IMR-90 (cell line): ENCODE data around the gene PCDHA4. TPM values are rescaled to one million over a fixed set of nuclear protein-coding genes. Genes with fewer than 3 reads are reported as not detected.
"Not testable (repeated sequence)": the region's sequence is repeated elsewhere in the genome, so short reads cannot be mapped to it uniquely, and the experiment has no call there.

Source experiments
- ATAC-seq: fragments of 200-7000 bp; cut with Tn5 transposase; 2 replicates; pipeline ENCODE4 v1.9.1; 2020; ENCODE audit warnings: low read depth, mild to moderate bottlenecking, moderate library complexity
- BruUV-seq: library from RNA; stranded (reverse); fragments of 400-500 nt; replicated peaks from 2 replicates; lab custom pipeline; 2021; lab: Mats Ljungman, UMichigan
- CTCF ChIA-PET: fragments of 300-600 bp; formaldehyde crosslinking; extraction: SDS; loops from one replicate; lab custom pipeline; 2021; ENCODE audit warnings: antibody characterized with exemption; lab: Yijun Ruan, JAX
- POLR2A ChIA-PET: fragments of 300-600 bp; sonication (Branson Sonifier 250); formaldehyde crosslinking; loops from one replicate; lab custom pipeline; 2022; ENCODE audit warnings: antibody characterized with exemption; ENCODE audit not compliant: unreplicated experiment; lab: Charles Lee
- DNase-seq: peaks from one replicate; pipeline ENCODE4 v3.0.0; 2013
- H2AFZ ChIP-seq: replicated peaks from 2 replicates; pipeline ENCODE3; 2013; ENCODE audit warnings: low read length, mild to moderate bottlenecking; ENCODE audit not compliant: poor library complexity
- H2AK5ac ChIP-seq: 2 replicates; pipeline ENCODE4 v1.6.1; 2013; ENCODE audit warnings: low read depth, low read length, inconsistent platforms
- H2AK9ac ChIP-seq: replicated peaks from 2 replicates; pipeline ENCODE3; 2013; ENCODE audit warnings: mild to moderate bottlenecking, low read depth, low read length, moderate library complexity; ENCODE audit not compliant: poor library complexity
- H2BK120ac ChIP-seq: 2 replicates; pipeline ENCODE4 v1.6.1; 2013; ENCODE audit warnings: low read depth, low read length, inconsistent platforms
- H2BK15ac ChIP-seq: 3 replicates; pipeline ENCODE4 v1.6.1; 2013; ENCODE audit warnings: low read depth, low read length, inconsistent platforms
- H2BK20ac ChIP-seq: 2 replicates; pipeline ENCODE4 v1.6.1; 2013; ENCODE audit warnings: low read depth, mild to moderate bottlenecking, inconsistent platforms, low read length, moderate library complexity
- H2BK5ac ChIP-seq: 2 replicates; pipeline ENCODE4 v1.6.1; 2013; ENCODE audit warnings: mild to moderate bottlenecking, low read depth, low read length, inconsistent platforms; ENCODE audit not compliant: poor library complexity, severe bottlenecking
- H3K14ac ChIP-seq: replicated peaks from 2 replicates; pipeline ENCODE4 v1.6.1; 2013; ENCODE audit warnings: low read depth, low read length, inconsistent platforms
- H3K18ac ChIP-seq: 2 replicates; pipeline ENCODE4 v1.6.1; 2013; ENCODE audit warnings: low read depth, low read length, control low read depth
- H3K23ac ChIP-seq: 2 replicates; pipeline ENCODE4 v1.6.1; 2013; ENCODE audit warnings: low read depth, low read length, inconsistent platforms
- H3K27ac ChIP-seq: 2 replicates; pipeline ENCODE4 v1.5.1; 2013; ENCODE audit warnings: mild to moderate bottlenecking, control low read depth, low read length; ENCODE audit not compliant: insufficient read depth
- H3K27me3 ChIP-seq: 2 replicates; pipeline ENCODE4 v1.6.1; 2013; ENCODE audit warnings: low read length; ENCODE audit not compliant: control insufficient read depth, insufficient read depth
- H3K36me3 ChIP-seq: 2 replicates; pipeline ENCODE4 v1.6.1; 2013; ENCODE audit warnings: low read length, mixed read lengths; ENCODE audit not compliant: control insufficient read depth, insufficient read depth
- H3K4ac ChIP-seq: 2 replicates; pipeline ENCODE4 v1.6.1; 2013; ENCODE audit warnings: low read depth, low read length, inconsistent platforms
- H3K4me1 ChIP-seq: 2 replicates; pipeline ENCODE4 v1.6.1; 2013; ENCODE audit warnings: low read length, mixed read lengths; ENCODE audit not compliant: control insufficient read depth, insufficient read depth
- H3K4me2 ChIP-seq: 2 replicates; pipeline ENCODE4 v1.6.1; 2013; ENCODE audit warnings: low read depth, mild to moderate bottlenecking, control low read depth, low read length, moderate library complexity
- H3K4me3 ChIP-seq: 2 replicates; pipeline ENCODE4 v1.5.1; 2013; ENCODE audit warnings: low read depth, mild to moderate bottlenecking, control low read depth, low read length, moderate library complexity; ENCODE audit not compliant: insufficient read depth
- H3K56ac ChIP-seq: 2 replicates; pipeline ENCODE4 v1.6.1; 2013; ENCODE audit warnings: low read length, inconsistent platforms; ENCODE audit not compliant: insufficient read depth; ENCODE audit errors: extremely low read depth
- H3K79me1 ChIP-seq, 2 experiments: 2 replicates each; pipeline ENCODE4 v1.6.1; 2013; ENCODE audit warnings: low read length in 2 of 2, inconsistent platforms in 1 of 2, low read depth in 1 of 2
- H3K9ac ChIP-seq: 2 replicates; pipeline ENCODE4 v1.6.1; 2013; ENCODE audit warnings: low read depth, low read length, control low read depth
- H3K9me1 ChIP-seq: 2 replicates; pipeline ENCODE4 v1.6.1; 2013; ENCODE audit warnings: low read length, inconsistent platforms; ENCODE audit not compliant: insufficient read depth
- H3K9me3 ChIP-seq: 2 replicates; pipeline ENCODE4 v1.6.1; 2013; ENCODE audit warnings: low read length; ENCODE audit not compliant: control insufficient read depth, insufficient read depth
- H4K20me1 ChIP-seq: 2 replicates; pipeline ENCODE4 v1.6.1; 2013; ENCODE audit warnings: low read length, inconsistent platforms; ENCODE audit not compliant: insufficient read depth
- H4K5ac ChIP-seq: 2 replicates; pipeline ENCODE4 v1.6.1; 2013; ENCODE audit warnings: mild to moderate bottlenecking, low read depth, low read length, control low read depth
- H4K8ac ChIP-seq, 2 experiments: 2 replicates each; pipeline ENCODE4 v1.6.1; 2013; ENCODE audit warnings: low read depth in 2 of 2, low read length in 2 of 2, control low read depth in 1 of 2, inconsistent platforms in 1 of 2
- H4K91ac ChIP-seq: 2 replicates; pipeline ENCODE4 v1.6.1; 2013; ENCODE audit warnings: low read depth, low read length, inconsistent platforms; ENCODE audit not compliant: insufficient read depth
- WGBS, 2 experiments: methylation state at CpG; one replicate each; pipeline versions ENCODE4 v1.1.5 to v1.1.7; 2013; ENCODE audit warnings: missing lambda C conversion rate in 2 of 2; ENCODE audit not compliant: insufficient read length in 1 of 2; ENCODE audit errors: extremely low coverage in 2 of 2; 5-methylcytosine and 5-hydroxymethylcytosine counted together
- dilution Hi-C: fragments of 300-500 bp; cut with HindIII; formaldehyde crosslinking; loops from one replicate; pipeline ENCODE4 v1.14.3; 2018; ENCODE audit warnings: low sequenced_read_pairs; ENCODE audit not compliant: unreplicated experiment
- in situ Hi-C: fragments of 300-500 bp; cut with MboI; formaldehyde crosslinking; loops from 3 replicates; pipeline ENCODE4 v1.14.3; 2019; ENCODE audit warnings: low sequenced_read_pairs, inconsistent platforms, mixed read lengths
- intact Hi-C: fragments of 100-400 bp; cut with micrococcal nuclease; formaldehyde crosslinking; loops from 2 replicates; pipeline ENCODE4 v1.10.0; 2022
- polyA plus RNA-seq, 3 experiments: library from polyadenylated mRNA; depleted of rRNA; stranded (reverse); fragments of >200 nt; gene quantifications; 2 replicates each; pipeline ENCODE4 v1.2.3, GENCODE V29; 2012; ENCODE audit warnings: low replicate concordance in 1 of 3
- total RNA-seq: library from RNA; depleted of rRNA; stranded (reverse); fragments of >200 nt; gene quantifications from 2 replicates; pipeline ENCODE4 v1.2.3, GENCODE V29; 2012

The PCDHA4 gene
- total and polyA plus RNA-seq, 2 of the 4 experiments (the other 2 are of a cell fraction) = under 0.01 to 0.02 TPM

GRCh38 chr5:140829511-140830501 is 22.9 kb downstream of the PCDHA4 start:
- H3K9me3 ChIP-seq, H3K4me1 ChIP-seq, H2BK5ac ChIP-seq, H3K4me2 ChIP-seq, H2BK15ac ChIP-seq, H2BK120ac ChIP-seq, H3K18ac ChIP-seq, H3K9me1 ChIP-seq, H3K4me3 ChIP-seq, H3K56ac ChIP-seq, H3K79me1 ChIP-seq, POLR2A ChIA-PET, H3K27me3 ChIP-seq, H4K20me1 ChIP-seq, H2AFZ ChIP-seq, H2AK5ac ChIP-seq, H2AK9ac ChIP-seq, H3K27ac ChIP-seq, ATAC-seq, H2BK20ac ChIP-seq, H4K91ac ChIP-seq, H3K9ac ChIP-seq, CTCF ChIA-PET, H3K23ac ChIP-seq, H4K8ac ChIP-seq, in situ Hi-C loops, intact Hi-C loops, H3K14ac ChIP-seq, dilution Hi-C loops, H4K5ac ChIP-seq, H3K36me3 ChIP-seq, BruUV-seq, H3K4ac ChIP-seq, DNase-seq: not testable (repeated sequence)
- WGBS, 2 experiments = 46% methylated on average over 49 of the region's 106 CpGs; no CpG with 5 or more reads in 1 of the 2 experiments
